GM12878 (cell line): ENCODE measurements around the gene TM7SF3. TPM values are rescaled to one million over a fixed set of nuclear protein-coding genes. Genes with fewer than 3 reads are reported as not detected.

Source experiments
- ASH2L ChIP-seq: fragments of 300-600, 200-600 bp; sonication (generic); IDR thresholded peaks from 2 replicates; pipeline ENCODE4 v1.6.1; 2017; ENCODE audit warnings: low read depth, mild to moderate bottlenecking, borderline replicate concordance
- CBX5 ChIP-seq: sonication (generic); IDR thresholded peaks from 2 replicates; pipeline ENCODE4 v1.6.1; 2016; ENCODE audit warnings: low read depth, moderate library complexity, mild to moderate bottlenecking, inconsistent platforms
- CHD1 ChIP-seq: IDR thresholded peaks from 2 replicates; pipeline ENCODE4 v1.6.1; 2012; ENCODE audit warnings: low read depth, low read length, improper control_type of control experiment
- CUX1 ChIP-seq: IDR thresholded peaks from 2 replicates; pipeline ENCODE4 v1.6.1; 2012; ENCODE audit warnings: improper control_type of control experiment, low read depth, low read length; ENCODE audit not compliant: insufficient replicate concordance
- E4F1 ChIP-seq: fragments of 450-650 bp; IDR thresholded peaks from 2 replicates; pipeline ENCODE4 v1.6.1; 2018; ENCODE audit warnings: borderline replicate concordance, mild to moderate bottlenecking; ENCODE audit not compliant: partially characterized antibody
- KAT2A ChIP-seq: conservative IDR thresholded peaks from 2 replicates; pipeline ENCODE4 v1.6.1; 2011; ENCODE audit warnings: low read depth, low read length; ENCODE audit not compliant: control insufficient read depth
- KDM1A ChIP-seq: fragments of 200-600 bp; sonication (generic); IDR thresholded peaks from 2 replicates; pipeline ENCODE4 v1.6.1; 2016; ENCODE audit warnings: borderline replicate concordance
- MXI1 ChIP-seq: fragments of 150-350 bp; IDR thresholded peaks from 2 replicates; pipeline ENCODE4 v1.6.1; 2011; ENCODE audit warnings: low read depth, mild to moderate bottlenecking, inconsistent platforms, low read length, improper control_type of control experiment
- NFXL1 ChIP-seq: fragments of 450-650 bp; IDR thresholded peaks from 2 replicates; pipeline ENCODE4 v1.6.1; 2017; ENCODE audit warnings: antibody characterized with exemption, mild to moderate bottlenecking, borderline replicate concordance
- PBX3 ChIP-seq: IDR thresholded peaks from 2 replicates; pipeline ENCODE4 v1.6.1; 2011; ENCODE audit warnings: mild to moderate bottlenecking, low read depth, low read length, moderate library complexity; ENCODE audit not compliant: insufficient replicate concordance
- RELA ChIP-seq: fragments of 450-650 bp; IDR thresholded peaks from 2 replicates; pipeline ENCODE4 v1.8.0; 2014; ENCODE audit warnings: borderline replicate concordance; ENCODE audit not compliant: partially characterized antibody
- USF1 ChIP-seq: IDR thresholded peaks from 2 replicates; pipeline ENCODE4 v1.6.1; 2011; ENCODE audit warnings: borderline replicate concordance, low read depth, mild to moderate bottlenecking, moderate library complexity, mixed read lengths, low read length; ENCODE audit not compliant: insufficient read depth; ENCODE audit errors: extremely low read length
- ZNF384 ChIP-seq: IDR thresholded peaks from 2 replicates; pipeline ENCODE4 v1.6.1; 2012; ENCODE audit warnings: low read depth, mild to moderate bottlenecking, low read length, improper control_type of control experiment, borderline replicate concordance
- ZNF592 ChIP-seq: fragments of 450-650 bp; IDR thresholded peaks from 2 replicates; pipeline ENCODE4 v1.6.1; 2017; ENCODE audit warnings: mild to moderate bottlenecking, moderate library complexity
- polyA plus RNA-seq, 11 experiments: library from polyadenylated mRNA; depleted of rRNA in 4 of 11; unstranded in 6 of 11; stranded (reverse) in 5 of 11; fragments of >200 nt; fragmentation: Nextera tagmentation in 4 of 11; fragmentation: Illumina TruSeq in 1 of 11; extraction: Ambion mirVana in 4 of 11; extraction: Trizol in 1 of 11; gene quantifications; 1 replicate in 1 of 11; 2 replicates in 10 of 11; pipeline versions ENCODE4 v1.2.1 to v1.2.3, GENCODE V29; 2011 to 2016; ENCODE audit warnings: inconsistent platforms in 2 of 11, missing spikeins in 2 of 11, low read depth in 1 of 11
- total RNA-seq, 4 experiments: library from RNA; depleted of rRNA in 3 of 4; stranded (reverse); fragments of >200 nt in 3 of 4; fragmentation: Illumina TruSeq in 1 of 4; extraction: Trizol in 1 of 4; gene quantifications; 2 replicates each; pipeline versions ENCODE4 v1.2.1 to v1.2.3, GENCODE V29; 2013 to 2021

Gene TM7SF3
- total and polyA plus RNA-seq, 10 of the 15 experiments (the other 5 are each of a cell fraction or from before 2014, with no cell fraction given), result 31.4 to 341 (median 74.8) TPM

- TF ChIP-seq USF1 (no peak), MXI1 (no peak; the same call in 1 of the 2 replicates), RELA (no peak), KAT2A (no peak), ZNF384 (no peak), CBX5 (peak; percentile 74; the same call in 1 of the 2 replicates), PBX3 (no peak), ZNF592 (no peak), ASH2L (peak; percentile 69; the same call in 1 of the 2 replicates), KDM1A (no peak), NFXL1 (no peak), CUX1 (no peak), CHD1 (0 out of 2 replicates have a peak, but pooled peaks have one; percentile 84), E4F1 (no peak)
These were observed 75.5 kb downstream of the TM7SF3 start (continued) for GRCh38 chr12:26938701-26939062.
